ENCODE measurements around the gene AVPR2.

- no peak for TF ChIP-seq CEBPB (IDR thresholded peaks at IDR 0.05)
- TF ChIP-seq, protein P1, sequence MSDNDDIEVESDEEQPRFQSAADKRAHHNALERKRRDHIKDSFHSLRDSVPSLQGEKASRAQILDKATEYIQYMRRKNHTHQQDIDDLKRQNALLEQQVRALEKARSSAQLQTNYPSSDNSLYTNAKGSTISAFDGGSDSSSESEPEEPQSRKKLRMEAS (IDR thresholded peaks at IDR 0.05) = no peak
- TF ChIP-seq EP300 (IDR thresholded peaks at IDR 0.05; ENCODE audit: borderline replicate concordance) = no peak
- TF ChIP-seq CREB1 (IDR thresholded peaks at IDR 0.05; ENCODE audit: low read depth) = no peak
- no peak for TF ChIP-seq TAF1 (IDR thresholded peaks at IDR 0.05; ENCODE audit: low read depth)
- no peak for TF ChIP-seq REST (IDR thresholded peaks at IDR 0.05; ENCODE audit: low read depth)
- no peak for TF ChIP-seq YY1 (IDR thresholded peaks at IDR 0.05; ENCODE audit: low read depth)
- no peak for TF ChIP-seq RAD21 (IDR thresholded peaks at IDR 0.05; ENCODE audit: low read depth)
- TF ChIP-seq, protein P2, sequence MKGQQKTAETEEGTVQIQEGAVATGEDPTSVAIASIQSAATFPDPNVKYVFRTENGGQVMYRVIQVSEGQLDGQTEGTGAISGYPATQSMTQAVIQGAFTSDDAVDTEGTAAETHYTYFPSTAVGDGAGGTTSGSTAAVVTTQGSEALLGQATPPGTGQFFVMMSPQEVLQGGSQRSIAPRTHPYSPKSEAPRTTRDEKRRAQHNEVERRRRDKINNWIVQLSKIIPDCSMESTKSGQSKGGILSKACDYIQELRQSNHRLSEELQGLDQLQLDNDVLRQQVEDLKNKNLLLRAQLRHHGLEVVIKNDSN (IDR thresholded peaks at IDR 0.05) = no peak
- TF ChIP-seq EGR1 (IDR thresholded peaks at IDR 0.05) = no peak
- TF ChIP-seq NFIC (IDR thresholded peaks at IDR 0.05) = no peak
- no peak for TF ChIP-seq TCF12 (IDR thresholded peaks at IDR 0.05; ENCODE audit: low read depth)
- TF ChIP-seq FOXM1 (IDR thresholded peaks at IDR 0.05; ENCODE audit: borderline replicate concordance, low read depth) = no peak
These were observed 48.0 kb downstream of the AVPR2 start for GRCh38 chrX:153952373-153953026.

All from Ishikawa (cell line).